Measurements from ENCODE around the gene TAL2. TPM values are rescaled to one million over a fixed set of nuclear protein-coding genes. Genes with fewer than 3 reads are reported as not detected.

Gene TAL2
- total RNA-seq (2021; ENCODE audit: unreplicated experiment) (not detected), Bru-seq, nascent RNA (percentile 33 among the genes with signal in this experiment), BruChase-seq, experiment 1, labeled RNA remaining after a 2-hour chase (percentile 38 among the genes with signal in this experiment), BruChase-seq, experiment 2, labeled RNA remaining after a 6-hour chase (percentile 30 among the genes with signal in this experiment)
- not detected for polyA plus RNA-seq (2012; ENCODE audit: insufficient read length)
- long read RNA-seq = 0 reads

DNA sequence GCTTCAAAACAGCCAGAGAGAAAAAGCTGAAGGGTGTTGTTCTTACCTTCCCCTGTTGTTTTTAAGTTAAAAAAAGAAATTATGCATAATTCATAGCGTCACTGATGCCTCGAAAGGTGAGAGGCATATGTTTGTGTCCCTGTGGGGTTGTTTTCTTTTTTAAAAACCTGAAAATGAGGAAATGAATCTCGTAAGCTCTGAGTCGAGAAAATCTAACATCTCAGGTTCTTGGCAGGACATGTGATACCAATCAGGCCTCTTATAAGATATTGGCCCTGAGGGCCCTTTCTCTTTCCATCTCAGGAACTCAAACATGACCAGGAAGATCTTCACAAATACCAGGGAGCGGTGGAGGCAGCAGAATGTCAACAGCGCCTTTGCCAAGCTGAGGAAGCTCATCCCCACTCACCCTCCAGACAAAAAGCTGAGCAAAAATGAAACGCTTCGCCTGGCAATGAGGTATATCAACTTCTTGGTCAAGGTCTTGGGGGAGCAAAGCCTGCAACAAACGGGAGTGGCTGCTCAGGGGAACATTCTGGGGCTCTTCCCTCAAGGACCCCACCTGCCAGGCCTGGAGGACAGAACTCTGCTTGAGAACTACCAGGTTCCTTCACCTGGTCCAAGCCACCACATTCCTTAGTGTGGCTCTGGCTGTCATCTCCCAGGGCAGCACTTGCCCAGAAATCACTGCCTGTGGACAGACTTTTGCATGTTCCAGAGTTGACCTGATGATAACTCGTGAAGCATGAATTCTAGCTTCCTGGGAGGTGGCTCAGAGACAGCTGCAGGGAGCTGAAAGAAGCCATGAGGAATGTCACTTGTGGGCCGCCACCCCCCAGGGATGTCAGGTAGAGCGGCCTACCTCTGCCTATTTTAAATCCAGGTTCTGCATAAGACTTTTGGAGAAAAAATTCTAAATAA, at the start of gene TAL2:
Gene TAL2 (plus strand): TSS at position 274 of the 921 bp plus-strand sequence. CDS start 40 bp downstream, at position 314.
- ChIA-PET POLR2A (interaction anchor here (0.6 kb wide), 1 partner anchor 420 kb away, joined by 3 read pairs; no protein-coding TSS in a partner anchor), CTCF (no interaction called here)
- intact Hi-C loops (cut with micrococcal nuclease; ENCODE audit: unreplicated experiment) (no loop called here), in situ Hi-C loops (cut with HindIII; ENCODE audit: low pct_unique_long_range_greater_than_20kb, low sequenced_read_pairs) (no loop called here)
- Histone ChIP-seq H3K27me3 (ENCODE audit: control insufficient read depth, insufficient read depth, low read length) (no peaks in the 10 kb centered on the region), H3K4me3 (ENCODE audit: low read depth in 2 of 2, low read length in 2 of 2) (no peak within 1 kb of the TSS), H3K4me1 (ENCODE audit: control insufficient read depth, insufficient read depth, low read length) (no peaks in the 10 kb centered on the region), H3K36me3 (ENCODE audit: control insufficient read depth, insufficient read depth, low read length) (no peaks in the 10 kb centered on the region), H3K27ac (ENCODE audit: low read length) (no peak within 1 kb of the TSS), H3K9me3 (ENCODE audit: control insufficient read depth, insufficient read depth, low read depth, low read length) (no peaks in the 10 kb centered on the region)
- ATAC-seq (no peak), DNase-seq (ENCODE audit: low read depth, low spot score) (no peak)
- BruUV-seq (replicated peaks) = no TSS peak
- TF ChIP-seq SIN3A (IDR thresholded peaks at IDR 0.05; ENCODE audit: borderline replicate concordance, insufficient read depth, low read depth, low read length) (no peak), REST (IDR thresholded peaks at IDR 0.05; ENCODE audit: insufficient read depth in 1 of 2, low read depth in 2 of 2, low read length in 1 of 2) (no peak)

DNA sequence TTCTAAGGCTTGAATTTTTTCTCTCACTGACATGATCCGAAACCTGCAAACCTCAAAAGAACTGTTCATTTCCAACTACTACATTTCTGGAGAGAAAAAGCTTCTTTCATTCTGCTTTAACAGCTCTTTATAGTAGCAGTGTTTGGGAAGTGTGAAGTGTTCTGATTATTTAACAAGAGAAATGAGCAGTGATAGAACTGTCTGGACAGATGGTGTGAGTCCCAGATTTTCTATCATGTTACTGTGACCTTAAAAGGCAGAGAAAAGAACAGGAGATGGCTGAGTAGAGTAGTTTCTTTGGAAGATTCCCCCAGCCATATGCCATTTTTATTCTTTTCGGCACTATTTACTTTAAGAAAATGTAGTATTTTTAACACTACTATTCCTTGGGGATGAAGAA, 41.3 kb upstream of the TAL2 start:
- ChIA-PET CTCF (no interaction called here), POLR2A (no interaction called here)
- Histone ChIP-seq H3K9me3 (ENCODE audit: control insufficient read depth, insufficient read depth, low read depth, low read length) (no peaks in the 10 kb centered on the region), H3K36me3 (ENCODE audit: control insufficient read depth, insufficient read depth, low read length) (no peaks in the 10 kb centered on the region), H3K27me3 (ENCODE audit: control insufficient read depth, insufficient read depth, low read length) (no peaks in the 10 kb centered on the region), H3K4me3 (ENCODE audit: low read depth in 2 of 2, low read length in 2 of 2) (no peak overlapping the region), H3K27ac (ENCODE audit: low read length) (no peak overlapping the region), H3K4me1 (ENCODE audit: control insufficient read depth, insufficient read depth, low read length) (no peaks in the 10 kb centered on the region)
- DNase-seq (ENCODE audit: low read depth, low spot score) = no peak
- TF ChIP-seq TCF7L2 (IDR thresholded peaks at IDR 0.05; ENCODE audit: low read depth, low read length) (no peak), POLR2AphosphoS5 (IDR thresholded peaks at IDR 0.05; ENCODE audit: low read depth, low read length) (no peak), REST (IDR thresholded peaks at IDR 0.05; ENCODE audit: insufficient read depth in 1 of 2, low read depth in 2 of 2, low read length in 1 of 2) (no peak), SIN3A (IDR thresholded peaks at IDR 0.05; ENCODE audit: borderline replicate concordance, insufficient read depth, low read depth, low read length) (no peak)
- TF ChIP-seq, protein P1, sequence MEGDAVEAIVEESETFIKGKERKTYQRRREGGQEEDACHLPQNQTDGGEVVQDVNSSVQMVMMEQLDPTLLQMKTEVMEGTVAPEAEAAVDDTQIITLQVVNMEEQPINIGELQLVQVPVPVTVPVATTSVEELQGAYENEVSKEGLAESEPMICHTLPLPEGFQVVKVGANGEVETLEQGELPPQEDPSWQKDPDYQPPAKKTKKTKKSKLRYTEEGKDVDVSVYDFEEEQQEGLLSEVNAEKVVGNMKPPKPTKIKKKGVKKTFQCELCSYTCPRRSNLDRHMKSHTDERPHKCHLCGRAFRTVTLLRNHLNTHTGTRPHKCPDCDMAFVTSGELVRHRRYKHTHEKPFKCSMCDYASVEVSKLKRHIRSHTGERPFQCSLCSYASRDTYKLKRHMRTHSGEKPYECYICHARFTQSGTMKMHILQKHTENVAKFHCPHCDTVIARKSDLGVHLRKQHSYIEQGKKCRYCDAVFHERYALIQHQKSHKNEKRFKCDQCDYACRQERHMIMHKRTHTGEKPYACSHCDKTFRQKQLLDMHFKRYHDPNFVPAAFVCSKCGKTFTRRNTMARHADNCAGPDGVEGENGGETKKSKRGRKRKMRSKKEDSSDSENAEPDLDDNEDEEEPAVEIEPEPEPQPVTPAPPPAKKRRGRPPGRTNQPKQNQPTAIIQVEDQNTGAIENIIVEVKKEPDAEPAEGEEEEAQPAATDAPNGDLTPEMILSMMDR (IDR thresholded peaks at IDR 0.05) = no peak
- ATAC-seq = no peak
- intact Hi-C loops (cut with micrococcal nuclease; ENCODE audit: unreplicated experiment) (no loop called here), in situ Hi-C loops (cut with HindIII; ENCODE audit: low pct_unique_long_range_greater_than_20kb, low sequenced_read_pairs) (no loop called here)
- no TSS peak for BruUV-seq (replicated peaks)

Measured in Panc1 (cell line).